GM18870 (cell line): Measurements from ENCODE around the gene SYVN1.
"Not testable (repeated sequence)": the region's sequence is repeated elsewhere in the genome, so short reads cannot be mapped to it uniquely, and the experiment has no call there.

Experiments
- ATAC-seq: cut with Tn5 transposase; IDR thresholded peaks from one replicate; pipeline ENCODE4 v1.9.1; 2021; ENCODE audit warnings: moderate library complexity; ENCODE audit not compliant: unreplicated experiment

SYVN1 gene

DNA sequence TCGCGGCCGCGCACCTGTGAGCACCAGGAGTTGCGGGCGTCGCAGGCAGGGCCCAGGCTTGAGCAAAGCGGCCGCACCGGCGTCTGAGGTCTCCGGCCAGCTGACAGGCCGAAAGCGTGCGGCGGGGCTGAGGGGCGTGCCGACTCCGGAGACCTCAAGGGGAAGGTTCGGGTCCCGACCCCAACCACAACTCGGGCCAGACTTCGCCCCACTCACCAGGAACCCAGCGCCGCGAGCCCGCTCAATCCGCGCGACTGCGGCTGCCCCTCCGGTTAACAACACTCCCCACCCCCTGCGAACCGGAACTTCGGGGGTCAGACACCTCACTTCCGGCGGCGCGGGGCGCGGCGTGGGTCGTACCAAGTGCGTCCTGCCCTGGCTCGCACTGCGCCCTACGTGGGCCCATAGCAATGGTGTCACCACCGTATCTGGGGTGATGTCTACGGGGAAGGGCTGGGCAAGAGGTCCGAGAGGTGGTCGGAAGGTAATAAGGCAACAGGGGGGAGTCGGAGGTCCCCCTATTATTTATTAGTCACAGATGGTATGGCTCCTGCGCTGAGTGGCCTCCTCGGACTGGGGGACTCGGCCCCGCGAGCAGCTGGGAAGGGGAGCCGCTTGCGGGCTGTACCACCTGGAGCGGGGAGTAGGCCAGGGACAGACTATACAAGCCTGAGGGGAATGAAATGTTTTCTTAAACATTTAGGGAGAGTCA is at the start of gene SYVN1:
TSS of gene SYVN1 (minus strand) at position 280 of the 712 bp plus-strand sequence. CDS start 918 bp downstream, outside the sequence.
- peak; percentile 51 for ATAC-seq

DNA sequence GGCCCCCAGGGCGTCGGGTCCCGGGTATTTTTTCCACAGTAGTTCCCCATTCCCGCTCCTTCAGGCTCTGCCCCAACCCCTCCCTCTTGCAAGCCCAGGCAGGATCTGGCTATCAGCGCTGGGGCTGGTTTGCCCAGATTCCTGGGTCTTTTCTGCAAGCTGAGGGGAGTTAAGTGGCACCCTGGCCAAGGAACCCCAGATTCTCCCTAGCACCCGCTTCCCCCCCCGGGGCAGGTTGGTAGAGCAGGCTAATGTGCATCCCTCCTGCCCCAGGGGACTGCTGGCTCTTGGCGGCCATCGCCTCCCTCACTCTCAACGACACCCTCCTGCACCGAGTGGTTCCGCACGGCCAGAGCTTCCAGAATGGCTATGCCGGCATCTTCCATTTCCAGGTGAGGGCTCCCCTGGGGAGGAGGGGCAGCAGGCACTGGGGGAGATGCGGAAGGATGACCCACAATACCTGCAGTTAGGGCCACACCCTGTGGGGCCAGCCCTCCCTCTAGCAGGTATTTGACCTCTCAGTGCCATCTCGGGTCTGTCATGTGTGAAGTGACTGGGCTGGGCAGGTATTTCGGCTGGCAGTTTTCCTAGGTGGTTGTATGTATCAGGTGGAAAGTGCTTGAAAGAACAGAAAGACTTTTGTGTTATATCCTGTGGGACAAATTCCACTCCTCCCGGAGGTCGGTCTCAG is 49.0 kb upstream of the SYVN1 start:
- ATAC-seq: no peak

DNA sequence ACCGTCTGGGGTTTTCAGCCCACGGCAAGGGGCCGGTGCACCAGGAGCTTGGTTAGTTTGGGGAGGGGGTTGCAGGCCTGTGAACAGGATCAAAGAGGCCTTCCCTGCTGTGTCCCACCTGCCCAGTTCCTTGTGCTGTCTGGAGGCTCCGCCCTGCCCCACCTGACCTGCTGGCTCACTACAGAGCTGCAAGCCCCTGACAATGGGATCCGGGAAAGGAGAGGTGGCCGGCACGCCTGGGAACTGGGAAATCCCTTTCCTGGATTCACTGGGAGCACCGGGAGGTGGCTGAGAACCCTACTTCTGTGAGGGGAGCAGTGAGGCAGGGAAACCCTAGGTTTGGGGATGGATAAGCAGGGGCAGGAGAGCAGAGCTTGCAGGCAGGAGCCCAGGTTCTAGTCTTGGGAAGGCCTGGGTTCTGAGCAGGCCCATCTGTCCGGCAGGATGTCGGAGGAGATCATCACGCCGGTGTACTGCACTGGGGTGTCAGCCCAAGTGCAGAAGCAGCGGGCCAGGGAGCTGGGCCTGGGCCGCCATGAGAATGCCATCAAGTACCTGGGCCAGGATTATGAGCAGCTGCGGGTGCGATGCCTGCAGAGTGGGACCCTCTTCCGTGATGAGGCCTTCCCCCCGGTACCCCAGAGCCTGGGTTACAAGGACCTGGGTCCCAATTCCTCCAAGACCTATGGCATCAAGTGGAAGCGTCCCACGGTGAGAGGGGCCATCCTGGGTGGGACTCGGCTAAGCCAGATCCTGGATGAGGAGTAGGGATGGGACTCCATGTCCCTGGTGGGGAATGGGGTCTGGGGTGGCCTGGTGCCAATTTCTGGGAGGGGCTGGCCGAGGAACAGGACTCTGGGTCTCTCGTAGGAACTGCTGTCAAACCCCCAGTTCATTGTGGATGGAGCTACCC is 48.2 kb upstream of the SYVN1 start:
- ATAC-seq: no peak

DNA sequence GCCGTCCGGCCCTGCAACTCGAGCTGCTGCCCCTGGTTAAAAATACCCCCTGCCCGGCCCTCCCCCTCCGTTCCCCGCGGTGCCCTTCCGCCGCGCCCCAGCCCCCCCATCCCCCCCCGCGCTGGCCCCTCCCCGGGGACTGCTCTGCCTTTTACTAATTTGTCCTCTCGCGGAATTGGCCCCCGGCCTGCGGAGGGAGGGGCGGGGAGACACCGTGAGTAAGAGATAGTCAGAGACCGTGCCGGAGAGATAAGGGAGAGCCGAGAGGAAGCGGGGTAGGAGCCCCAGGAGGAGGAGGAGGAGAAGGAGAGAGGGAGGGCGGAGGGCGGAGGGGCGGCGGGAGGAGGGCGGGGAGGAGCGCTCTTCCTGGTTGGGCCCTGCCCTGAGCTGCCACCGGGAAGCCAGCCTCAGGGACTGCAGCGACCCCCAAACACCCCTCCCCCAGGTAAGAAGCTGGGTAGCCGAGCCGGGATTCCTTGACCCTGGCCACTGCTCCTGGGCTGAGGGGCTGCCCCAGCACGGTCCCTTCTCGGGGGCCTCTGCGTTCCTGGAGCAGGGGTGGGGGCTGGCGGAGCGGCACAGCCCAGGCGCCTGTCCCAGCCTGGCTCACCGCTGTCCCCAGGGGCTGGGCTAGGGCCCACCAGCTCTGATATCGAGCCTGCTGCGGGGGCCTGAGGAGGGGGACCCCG is 47.4 kb upstream of the SYVN1 start, which contains the start of gene CAPN1:
TSS of gene CAPN1 (plus strand) at position 360 of the 689 bp plus-strand sequence. CDS start 774 bp downstream, outside the sequence.
- ATAC-seq: no peak

DNA sequence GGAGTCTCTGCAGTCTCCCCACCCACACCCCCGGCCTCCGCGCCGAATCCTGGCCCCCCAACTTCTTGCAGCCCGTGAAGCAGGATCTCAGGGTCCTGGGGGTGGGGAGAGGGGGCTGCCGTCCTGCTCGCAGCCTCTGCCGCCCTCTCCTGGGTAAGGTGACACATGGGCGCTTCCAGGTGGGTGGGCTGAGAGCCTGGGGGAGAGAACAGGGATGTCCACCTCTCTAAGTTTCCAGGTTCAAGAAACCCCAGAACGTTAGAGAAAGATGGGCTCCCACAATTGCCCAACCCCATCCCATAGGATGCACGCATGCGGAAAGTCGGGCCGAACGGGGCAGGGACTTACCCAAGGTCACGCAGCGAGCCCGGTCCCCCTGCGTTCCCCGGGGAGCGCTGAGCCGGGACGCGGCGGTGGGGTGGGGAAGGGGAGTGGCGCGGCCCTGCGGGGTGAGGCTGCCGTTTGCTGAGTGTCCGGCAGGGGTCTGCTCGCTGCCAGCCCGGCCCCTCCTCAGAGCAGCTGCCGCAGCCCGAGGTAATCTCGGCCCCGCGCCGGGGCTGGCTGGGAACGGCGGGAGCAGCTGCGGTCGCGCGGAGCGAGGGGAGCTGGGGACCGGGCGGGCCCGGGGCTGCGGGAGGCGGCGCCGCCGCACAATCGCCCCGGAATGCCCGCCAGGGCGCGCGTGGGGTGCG is 46.7 kb upstream of the SYVN1 start:
- ATAC-seq: no peak

DNA sequence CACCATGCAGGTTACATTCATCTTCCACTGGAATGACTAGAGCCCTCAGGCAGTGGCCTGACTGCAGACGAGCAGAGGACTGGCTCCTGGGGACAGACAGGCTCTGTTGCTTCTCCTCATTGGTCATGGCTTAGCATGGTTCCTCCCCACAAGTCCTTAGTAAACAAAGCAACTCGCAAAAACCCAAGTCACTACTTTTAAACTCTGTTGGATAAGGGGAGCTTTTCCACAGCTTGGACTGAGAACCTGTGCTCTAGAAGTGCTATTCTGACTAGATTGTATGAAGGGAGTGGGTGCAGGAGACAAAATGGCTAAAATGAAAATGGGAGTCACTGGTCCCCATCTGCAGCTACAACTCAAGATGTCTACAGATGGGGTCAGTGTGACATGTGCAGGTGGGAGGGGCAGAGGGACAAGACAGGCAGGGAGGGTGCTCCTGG is 40.3 kb upstream of the SYVN1 start:
- ATAC-seq: not testable (repeated sequence)

DNA sequence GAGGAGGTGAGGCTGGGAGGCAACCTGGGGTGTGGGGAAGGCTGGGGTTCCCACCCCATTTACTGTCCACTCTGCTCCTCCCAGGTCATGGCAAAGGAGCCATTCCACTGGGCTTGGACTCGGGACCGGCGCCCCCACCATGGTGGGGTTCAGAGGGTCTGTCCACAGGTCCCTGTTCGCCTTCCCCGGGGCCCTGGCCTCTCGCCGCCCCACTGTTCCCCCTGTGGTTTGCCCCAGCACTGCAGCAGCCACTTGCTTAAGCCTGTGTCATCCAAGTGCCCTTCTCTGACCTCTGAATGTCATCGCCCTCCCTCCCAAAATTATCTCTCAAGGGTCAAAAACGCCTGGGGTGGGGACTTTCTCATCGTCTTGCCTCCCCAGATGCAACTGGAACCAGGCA is 38.3 kb upstream of the SYVN1 start:
- ATAC-seq: no peak

DNA sequence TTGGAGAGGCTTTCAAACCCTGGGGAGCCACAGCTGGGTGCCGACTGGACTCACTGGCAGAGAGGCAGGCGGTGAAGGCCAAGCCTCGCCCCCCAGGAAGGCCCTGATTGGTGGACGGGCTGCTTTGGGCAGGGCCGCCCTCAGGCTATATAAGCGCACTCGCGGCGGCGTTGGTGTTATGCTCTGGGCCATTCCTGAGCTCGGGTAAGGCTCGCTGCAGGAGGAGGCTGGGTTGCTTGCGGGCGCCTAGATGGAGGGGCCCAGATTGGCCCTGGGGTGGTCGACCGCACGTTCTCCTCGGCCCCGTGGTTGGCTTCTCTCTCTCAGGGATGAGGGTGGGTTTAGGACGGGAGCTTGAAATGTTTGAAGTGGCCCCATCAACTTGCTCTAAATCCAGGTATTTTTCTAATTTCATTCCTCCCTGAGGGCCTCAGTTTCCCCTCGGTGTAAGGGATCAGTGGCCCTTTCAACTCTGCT is 35.8 kb upstream of the SYVN1 start, which contains the start of gene SPDYC:
TSS of gene SPDYC (plus strand) at position 176 of the 477 bp plus-strand sequence. CDS start 1,125 bp downstream, outside the sequence.
- no peak for ATAC-seq

DNA sequence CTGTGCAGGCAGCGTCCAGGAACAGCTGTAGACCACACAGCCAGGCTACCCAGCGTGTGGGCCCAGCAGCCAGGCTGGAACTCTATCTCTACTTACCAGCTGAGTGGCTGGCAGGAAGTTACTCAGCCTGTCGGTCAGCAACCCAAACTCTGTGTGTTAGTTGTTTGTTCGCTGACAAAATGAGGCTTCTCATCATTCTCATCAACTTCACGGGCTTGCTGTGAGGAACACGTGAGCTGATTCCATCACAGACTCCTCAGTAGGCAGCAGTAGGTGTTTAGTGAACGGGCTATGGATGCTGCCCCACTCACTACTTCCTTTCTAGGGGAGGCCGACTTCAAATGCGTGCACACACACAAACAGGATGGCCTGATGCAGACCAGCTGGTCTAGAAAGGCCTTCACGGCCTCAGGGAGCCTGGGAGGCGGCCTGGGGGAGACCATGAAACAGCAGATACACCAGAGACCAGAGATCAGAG is 34.9 kb upstream of the SYVN1 start:
- ATAC-seq: no peak

DNA sequence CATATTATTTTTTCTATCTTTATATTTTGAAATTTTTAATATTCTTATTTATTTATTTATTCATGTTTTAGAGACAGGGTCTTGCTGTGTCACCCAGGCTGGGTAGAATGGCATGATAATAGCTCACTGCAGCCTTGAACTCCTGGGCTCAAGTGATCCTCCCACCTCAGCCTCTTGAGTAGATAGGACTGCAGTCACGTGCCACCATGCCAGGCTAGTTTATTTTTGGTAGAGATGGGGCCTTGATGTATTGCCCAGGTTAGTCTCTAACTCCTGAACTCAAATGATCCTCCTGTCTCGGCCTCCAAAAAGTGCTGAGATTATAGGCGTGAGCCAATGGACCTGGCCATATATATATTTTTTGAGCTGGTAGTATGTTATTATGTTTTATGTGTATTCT is 33.3 kb upstream of the SYVN1 start:
- ATAC-seq: no peak

DNA sequence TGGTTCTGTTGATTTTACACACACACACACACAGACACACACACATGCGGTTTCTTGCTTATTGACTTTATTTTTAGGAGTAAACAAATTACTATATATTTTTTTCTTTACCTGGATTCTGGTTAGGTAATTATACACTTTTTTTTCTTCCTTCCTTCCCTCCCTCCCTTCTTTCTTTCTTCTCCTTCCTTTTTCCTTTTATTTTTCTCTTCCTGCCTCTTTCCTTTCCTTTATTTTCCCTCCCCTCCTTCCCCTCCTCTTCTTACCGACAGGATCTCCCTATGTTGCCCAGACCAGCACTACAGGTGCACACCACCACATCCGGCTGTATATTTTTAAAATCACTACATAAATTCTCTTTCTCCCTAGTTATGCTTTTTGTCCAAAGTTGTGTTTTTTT is 32.6 kb upstream of the SYVN1 start:
- ATAC-seq: no peak

DNA sequence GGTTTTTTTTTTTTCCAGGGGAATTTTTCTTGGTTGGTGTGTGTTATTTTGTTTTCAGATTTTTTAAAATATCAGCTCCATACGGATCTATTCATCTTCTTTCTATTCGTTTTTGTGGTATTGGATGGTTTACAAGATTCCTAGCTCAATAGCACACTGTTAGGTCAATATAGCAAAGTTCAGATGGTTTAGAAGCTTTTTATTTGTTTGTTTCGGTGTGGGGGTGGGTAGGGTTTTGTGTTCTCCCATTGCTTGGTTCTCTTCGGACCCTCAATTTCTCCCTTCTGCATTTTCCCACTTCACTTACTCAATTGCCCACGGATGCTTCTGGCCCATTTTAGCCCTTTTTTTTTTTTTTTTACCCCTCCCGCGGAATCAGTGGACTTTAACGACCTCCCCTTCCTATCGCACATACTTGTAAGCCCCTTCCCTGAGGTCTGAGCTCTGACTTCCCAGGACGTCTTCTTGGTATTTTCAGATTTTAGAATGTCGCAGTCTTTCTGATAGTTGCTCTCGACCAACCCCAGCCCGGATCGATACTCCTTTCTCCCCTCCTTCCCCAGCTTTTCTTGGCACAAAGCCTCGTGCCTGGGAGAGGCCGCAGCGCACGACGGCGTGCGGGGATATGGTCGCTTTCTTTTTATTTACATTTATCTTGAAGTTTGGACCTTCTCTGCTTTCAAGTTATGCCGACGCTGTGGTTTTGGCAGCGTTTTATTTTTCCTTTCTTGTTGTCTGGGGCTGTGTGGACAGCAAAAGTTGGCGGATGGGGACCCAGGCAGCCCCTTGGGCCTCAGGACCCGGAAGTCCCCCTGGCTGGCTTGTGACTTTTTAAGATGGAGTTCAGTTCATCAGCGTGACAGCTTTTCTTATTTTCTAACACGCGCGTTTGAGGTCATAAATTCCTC is 31.3 kb upstream of the SYVN1 start:
- ATAC-seq: no peak

DNA sequence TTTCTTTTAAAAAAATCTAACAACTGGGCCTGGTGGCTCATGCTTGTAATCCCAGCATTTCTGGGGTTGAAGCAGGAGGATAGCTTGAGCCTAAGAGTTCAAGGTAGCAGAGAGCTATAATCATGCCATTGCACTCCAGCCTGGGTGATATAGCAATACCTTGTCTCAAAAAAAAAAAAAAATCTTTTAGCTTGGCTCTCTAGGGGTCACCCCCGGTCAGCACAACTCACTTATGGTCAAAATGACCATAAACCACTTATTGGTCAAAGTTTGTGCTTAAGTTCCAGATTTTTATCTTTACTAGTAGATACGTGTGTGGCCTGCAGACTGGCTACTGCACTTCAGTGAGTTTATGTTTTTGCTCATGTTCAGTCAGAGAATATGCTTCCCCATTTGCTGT is 29.4 kb upstream of the SYVN1 start:
- ATAC-seq: no peak

DNA sequence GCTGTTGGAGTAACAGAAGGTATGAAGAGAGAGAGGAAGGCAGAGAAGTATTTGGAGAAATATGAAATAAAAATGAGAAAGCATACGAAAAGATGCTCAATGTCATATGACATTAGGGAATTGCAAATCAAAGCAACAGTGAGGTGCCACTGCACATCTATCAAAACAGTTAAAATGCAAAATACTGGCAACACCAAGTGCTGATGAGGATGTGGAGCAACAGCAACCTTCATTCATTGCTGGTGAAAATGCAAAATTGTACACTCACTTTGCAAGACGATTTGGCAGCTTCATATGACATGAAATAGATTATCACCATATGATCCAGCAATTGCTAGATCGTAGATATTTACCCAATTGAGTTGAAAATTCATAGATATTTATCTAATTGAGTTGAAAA is 26.3 kb upstream of the SYVN1 start:
- ATAC-seq: no peak

DNA sequence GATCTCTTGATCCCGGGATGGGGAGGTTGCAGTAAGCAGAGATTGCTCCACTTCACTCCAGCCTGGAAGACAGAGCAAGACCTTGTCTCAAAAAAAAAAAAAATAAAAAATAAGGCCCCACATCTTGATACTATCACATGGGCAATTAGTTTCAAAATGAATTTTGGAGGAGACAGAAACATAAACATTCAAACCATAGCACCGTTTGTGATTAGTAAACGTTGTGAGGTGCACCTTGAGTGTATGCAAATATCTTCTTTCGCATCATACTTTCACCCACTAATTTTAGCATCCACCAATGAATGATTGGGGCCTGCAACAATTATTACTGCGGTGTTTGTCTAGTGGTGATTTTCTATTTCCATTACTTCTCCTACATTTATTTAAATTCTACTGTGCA is 24.7 kb upstream of the SYVN1 start:
- ATAC-seq: no peak

DNA sequence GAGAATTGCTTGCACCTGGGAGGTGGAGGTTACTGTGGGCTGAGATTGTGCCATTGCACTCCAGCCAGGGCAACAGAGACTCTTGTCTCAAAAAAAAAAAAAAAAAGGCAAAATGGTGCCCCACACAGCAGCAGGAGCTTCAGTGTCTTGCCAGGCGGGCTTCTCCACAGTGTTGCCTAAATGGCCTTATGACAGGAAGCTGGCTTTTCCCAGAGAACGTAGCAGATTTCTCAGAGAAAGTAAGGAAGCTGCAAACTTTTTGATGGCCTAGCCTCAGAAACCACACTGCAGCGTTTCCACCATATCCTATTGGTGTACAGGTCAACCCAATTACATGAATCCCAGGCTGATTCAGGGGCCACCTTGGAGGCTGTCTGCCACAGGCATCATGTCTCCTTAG is 23.0 kb upstream of the SYVN1 start:
- ATAC-seq: no peak

DNA sequence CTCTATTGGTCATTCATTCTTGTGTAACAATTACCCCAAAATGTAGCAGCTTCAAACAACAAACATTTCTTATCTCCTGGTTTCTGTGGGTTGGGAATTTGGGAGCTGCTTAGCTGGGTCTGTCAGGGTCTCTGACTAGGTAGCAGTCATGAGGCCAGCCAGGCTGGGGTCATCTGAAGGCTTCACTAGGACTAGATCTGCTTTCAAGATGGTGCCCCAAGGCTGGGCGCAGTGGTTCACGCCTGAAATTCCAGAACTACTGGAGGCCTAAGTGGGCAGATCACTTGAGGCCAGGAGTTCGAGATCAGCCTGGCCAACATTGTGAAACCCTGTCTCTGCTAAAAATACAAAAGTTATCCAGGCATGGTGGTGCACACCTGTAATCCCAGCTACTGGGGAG is 22.6 kb upstream of the SYVN1 start:
- ATAC-seq: no peak

DNA sequence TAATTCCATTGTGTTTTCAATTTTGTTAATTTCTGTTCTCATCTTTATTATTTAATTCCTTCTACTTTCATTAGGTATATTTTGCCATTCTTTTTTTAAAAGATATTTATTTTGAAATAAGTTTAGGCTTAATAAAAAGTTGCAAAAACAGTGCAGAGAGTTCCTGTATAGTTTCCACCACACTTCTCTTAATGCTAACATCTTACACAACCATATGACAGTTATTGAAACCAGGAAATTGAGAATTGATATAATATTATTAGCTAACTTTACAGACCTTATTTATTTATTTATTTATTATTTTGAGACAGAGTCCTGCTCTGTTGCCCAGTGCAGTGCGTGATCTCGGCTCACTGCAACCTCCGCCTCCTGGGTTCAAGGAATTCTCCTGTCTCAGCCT is 21.9 kb upstream of the SYVN1 start:
- no peak for ATAC-seq

DNA sequence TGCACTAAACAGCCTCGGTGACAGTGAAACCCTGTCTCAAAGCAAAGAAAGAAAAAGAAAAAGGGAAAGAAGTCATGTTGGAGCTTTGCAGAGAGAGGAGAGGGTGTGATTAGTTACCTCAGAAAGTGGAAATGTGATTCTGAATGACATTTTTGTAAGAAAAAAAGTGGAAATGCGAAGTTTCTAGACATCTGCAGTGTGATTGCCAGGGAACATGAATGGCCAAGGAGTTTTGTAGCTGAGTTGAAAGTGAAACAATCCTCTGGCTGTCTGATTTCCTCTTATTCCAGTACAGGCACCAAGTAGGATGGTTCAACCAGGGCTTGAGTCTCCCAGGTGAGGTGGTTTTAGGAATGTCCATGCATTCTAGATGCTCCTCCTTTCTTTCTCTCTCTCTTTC is 17.8 kb upstream of the SYVN1 start:
- ATAC-seq: no peak
